NCI-H2227 (cell line): ENCODE results near the gene TAF11L6.
"Not testable (repeated sequence)": the region's sequence is repeated elsewhere in the genome, so short reads cannot be mapped to it uniquely, and the experiment has no call there.

Source experiments
- DNase-seq: peaks from one replicate; lab custom pipeline; 2025; ENCODE audit not compliant: unreplicated experiment; lab: John Stamatoyannopoulos, UW

TAF11L6 gene

GRCh38 chr5:17528369-17528768 is at the start of gene TAF11L6:
Gene TAF11L6 (plus strand): TSS chr5:17528669.
- DNase-seq, result not testable (repeated sequence)

DNA sequence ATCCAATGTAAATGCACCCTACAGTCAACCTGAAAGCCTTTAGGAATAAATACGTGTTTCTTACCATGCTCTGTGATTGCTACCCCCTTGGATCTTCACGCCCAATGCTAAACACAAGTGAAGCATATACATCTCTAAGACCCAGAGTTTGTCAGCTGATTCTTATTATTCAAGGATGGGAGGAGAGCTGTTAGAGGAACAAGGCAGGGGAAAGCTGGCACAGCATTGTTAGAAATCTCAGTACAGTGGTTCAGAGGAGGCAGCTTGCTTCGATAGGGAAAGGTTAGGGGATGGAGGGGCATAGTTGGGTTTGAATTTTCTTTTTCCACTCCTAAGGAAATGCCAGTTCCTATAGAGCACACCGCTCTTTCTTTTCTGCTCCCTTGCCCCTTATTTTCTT is 47.1 kb upstream of the TAF11L6 start:
- no peak for DNase-seq

GRCh38 chr5:17482790-17483189 is 45.7 kb upstream of the TAF11L6 start:
- DNase-seq, result no peak

DNA sequence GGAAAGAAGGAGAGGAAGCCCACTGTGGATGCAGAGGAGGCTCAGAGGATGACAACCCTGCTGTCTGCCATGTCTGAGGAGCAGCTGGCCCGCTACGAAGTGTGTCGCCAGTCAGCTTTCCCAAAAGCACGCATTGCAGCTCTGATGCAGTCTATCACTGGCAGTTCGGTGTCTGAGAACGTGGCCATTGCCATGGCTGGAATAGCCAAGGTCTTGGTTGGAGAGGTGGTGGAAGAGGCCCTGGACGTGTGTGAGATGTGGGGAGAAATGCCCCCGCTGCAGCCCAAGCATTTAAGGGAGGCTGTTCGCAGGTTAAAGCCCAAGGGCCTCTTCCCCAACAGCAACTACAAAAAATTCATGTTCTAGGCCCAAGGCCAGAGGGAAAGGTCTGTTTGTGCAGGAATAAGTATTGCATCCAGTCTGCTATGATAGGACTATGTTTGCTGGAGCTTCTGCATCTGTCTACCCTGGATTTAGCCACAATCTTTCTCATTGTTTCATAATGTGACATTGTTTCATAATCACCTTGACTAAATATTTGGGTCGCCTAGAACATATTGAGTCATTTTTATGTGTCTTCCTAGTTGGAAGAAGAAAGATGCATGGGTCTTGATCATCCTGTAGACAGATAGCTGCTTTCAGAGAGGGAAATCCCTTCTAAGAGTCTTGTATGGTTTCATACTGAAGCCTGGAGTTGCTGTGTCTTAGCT is 41.9 kb upstream of the TAF11L6 start:
- not testable (repeated sequence) for DNase-seq

DNA sequence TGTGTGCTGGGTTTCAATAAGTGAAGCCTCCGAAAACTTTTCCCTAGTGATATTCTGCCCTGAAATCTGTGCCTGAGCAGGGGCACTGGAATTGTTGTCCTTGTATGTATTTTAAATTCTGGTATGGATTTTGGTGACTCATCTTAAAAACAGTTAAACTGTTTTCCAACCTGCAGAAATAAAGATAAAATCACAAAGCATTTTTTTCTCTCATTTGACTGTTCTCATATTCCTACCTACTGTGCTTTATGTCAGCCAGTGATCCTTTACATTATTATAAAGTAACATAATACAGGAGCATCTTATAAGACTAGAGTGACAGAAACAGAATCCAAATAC is 41.3 kb upstream of the TAF11L6 start:
- DNase-seq, result no peak

DNA sequence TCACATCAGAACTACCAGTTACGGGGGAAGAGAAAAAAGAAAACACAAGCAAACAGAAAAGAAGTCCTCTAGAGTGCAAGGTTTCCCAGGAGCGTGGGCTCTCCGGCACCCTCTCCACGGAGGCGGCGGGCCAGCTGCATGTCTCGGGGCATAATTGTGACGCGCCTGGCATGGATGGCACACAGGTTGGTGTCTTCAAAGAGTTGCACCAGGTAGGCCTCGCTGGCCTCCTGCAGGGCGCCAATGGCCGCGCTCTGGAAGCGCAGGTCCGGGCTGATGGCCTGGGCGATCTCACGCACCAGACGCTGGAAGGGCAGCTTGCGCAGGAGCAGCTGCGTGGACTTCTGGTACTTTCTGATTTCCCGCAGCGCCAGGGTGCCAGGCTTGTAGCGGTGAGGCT is 37.2 kb upstream of the TAF11L6 start:
- DNase-seq, result not testable (repeated sequence)

GRCh38 chr5:17492770-17493169 is 35.7 kb upstream of the TAF11L6 start:
- no peak for DNase-seq

DNA sequence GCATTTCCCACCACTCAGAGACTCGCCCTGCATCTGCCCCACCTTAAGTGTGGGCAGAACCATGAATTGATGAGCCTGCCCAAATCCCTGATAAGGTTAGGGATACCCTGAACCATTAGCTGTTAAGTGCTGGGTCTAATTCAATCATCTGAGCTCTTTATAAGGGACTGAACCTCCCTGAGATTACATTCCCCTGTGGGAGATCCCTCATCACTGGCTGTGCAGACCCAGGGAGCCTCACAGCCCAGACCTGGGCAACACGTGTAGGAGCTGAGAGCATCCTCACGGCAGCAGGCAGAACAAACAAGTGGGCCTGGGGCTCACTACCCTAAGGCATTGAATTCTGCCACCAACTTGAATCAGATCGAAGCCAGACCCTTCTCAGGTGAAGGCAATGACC is 31.0 kb upstream of the TAF11L6 start:
- no peak for DNase-seq

DNA sequence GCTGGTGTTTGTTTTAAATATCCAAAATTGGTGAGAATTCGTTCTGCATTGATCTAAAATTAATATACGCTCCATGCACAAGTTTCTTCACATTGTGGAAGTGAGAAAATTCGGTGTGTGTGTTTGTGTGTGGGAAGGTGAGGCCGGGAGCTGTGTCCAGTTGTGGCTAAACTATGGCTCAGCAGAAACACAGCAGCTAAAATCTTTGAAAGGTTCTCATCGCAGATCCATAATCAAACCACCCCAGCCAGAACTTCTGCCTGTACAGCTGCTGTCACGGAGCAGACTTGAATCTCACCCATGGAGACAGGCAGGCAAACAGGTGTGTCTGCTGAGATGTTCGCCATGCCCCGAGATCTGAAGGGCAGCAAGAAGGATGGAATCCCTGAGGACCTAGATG is 30.5 kb upstream of the TAF11L6 start, which contains the start of gene TAF11L2:
Gene TAF11L2, plus strand, starts transcription at position 301 of the 400 bp plus-strand sequence.
- DNase-seq, result not testable (repeated sequence)

DNA sequence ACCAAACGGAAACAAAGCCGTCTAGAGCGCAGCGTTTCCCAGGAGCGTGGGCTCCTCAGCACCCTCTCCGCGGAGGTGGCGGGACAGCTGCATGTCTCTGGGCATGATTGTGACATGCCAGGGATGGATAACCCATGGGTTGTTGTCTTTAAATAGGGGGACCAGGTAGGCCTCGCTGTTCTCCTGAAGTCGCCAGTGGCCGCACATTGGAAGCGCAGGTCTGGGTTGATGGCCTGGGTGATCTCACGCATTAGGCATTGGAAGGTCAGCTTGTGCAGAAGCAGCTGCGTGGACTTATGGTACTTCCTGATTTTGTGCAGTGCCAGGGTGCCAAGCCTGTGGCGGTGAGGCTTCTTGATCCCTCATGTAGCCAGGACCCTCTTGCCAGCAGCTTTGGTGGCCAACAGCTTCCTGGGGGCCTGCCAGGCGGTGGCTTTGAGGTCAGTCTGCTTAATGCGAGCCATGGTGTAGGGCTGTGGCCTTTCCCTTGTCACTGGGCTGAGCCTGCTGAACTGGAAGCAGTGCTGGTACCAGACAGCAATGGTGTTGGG is 16.6 kb upstream of the TAF11L6 start:
- no peak for DNase-seq

DNA sequence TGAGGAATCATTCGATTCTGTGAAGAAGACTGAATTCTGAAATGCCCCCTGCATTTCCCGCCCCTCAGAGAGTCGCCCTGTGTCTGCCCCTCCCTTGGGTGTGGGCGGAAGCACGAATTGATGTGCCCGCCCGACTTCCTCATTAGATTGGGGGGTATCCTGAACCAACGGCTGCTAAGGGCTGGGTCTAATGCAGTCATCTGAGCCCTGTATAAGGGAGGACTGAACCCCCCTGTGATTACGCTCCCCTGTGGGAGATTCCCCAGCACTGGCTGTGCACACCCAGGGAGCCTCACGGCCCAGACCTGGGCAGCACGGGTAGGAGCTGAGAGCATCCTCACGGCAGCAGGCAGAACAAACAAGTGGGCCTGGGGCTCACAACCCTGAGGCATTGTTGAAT is 10.9 kb upstream of the TAF11L6 start:
- DNase-seq, result not testable (repeated sequence)

DNA sequence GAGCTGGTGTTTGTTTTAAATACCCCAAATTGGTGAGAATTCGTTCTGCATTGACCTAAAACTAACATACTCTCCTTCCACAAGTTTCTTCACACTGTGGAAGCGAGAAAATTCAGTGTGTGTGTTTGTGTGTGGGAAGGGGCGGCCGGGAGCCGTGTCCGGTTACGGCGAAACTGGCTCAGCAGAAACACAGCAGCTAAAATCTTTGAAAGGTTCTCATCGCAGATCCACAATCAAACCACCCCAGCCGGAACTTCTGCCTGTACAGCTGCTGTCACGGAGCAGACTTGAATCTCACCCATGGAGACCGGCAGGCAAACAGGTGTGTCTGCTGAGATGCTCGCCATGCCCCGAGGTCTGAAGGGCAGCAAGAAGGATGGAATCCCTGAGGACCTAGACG is 10.4 kb upstream of the TAF11L6 start, which contains the start of gene TAF11L3:
Gene TAF11L3, plus strand, starts transcription at position 301 of the 400 bp plus-strand sequence.
- DNase-seq, result not testable (repeated sequence)

GRCh38 chr5:17519508-17519907 is 9.0 kb upstream of the TAF11L6 start:
- not testable (repeated sequence) for DNase-seq

DNA sequence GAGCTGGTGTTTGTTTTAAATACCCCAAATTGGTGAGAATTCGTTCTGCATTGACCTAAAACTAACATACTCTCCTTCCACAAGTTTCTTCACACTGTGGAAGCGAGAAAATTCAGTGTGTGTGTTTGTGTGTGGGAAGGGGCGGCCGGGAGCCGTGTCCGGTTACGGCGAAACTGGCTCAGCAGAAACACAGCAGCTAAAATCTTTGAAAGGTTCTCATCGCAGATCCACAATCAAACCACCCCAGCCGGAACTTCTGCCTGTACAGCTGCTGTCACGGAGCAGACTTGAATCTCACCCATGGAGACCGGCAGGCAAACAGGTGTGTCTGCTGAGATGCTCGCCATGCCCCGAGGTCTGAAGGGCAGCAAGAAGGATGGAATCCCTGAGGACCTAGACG is 7.0 kb upstream of the TAF11L6 start, which contains the start of gene TAF11L4:
Gene TAF11L4, plus strand, starts transcription at position 301 of the 400 bp plus-strand sequence.
- not testable (repeated sequence) for DNase-seq

GRCh38 chr5:17524935-17525334 is 3.5 kb upstream of the TAF11L6 start, which contains the start of gene TAF11L5:
Gene TAF11L5 (plus strand): TSS chr5:17525235.
- DNase-seq, result not testable (repeated sequence)

DNA sequence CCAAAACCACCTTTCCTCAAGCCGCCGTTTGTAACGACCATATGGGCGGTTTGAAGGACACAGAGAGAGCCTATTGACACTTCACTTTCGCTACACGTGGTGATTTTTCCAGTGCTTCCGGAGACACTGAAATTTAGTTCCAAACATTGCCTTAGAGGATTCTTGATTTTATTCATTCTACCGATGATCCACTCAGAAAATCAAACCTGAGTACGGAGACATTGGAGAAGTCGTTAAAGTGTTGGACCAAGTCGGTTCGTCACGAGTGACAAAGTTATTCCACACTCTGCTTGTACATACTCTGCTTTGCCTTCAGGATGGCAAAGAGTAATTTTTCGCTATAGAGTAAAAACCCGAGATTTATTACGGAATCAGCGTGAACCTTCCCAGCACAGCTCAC is 2.0 kb upstream of the TAF11L6 start:
- not testable (repeated sequence) for DNase-seq
